ENCODE data around the gene CLINT1.

The CLINT1 gene

GRCh38 chr5:157870837-157871834 lies 12.2 kb upstream of the CLINT1 start:
- TF ChIP-seq YY1 (IDR thresholded peaks at IDR 0.05; ENCODE audit: low read depth) (no peak), TAF1 (IDR thresholded peaks at IDR 0.05; ENCODE audit: low read depth) (no peak), EGR1 (IDR thresholded peaks at IDR 0.05) (no peak), TCF12 (IDR thresholded peaks at IDR 0.05; ENCODE audit: low read depth) (no peak), MAX (IDR thresholded peaks at IDR 0.05) (no peak), NFIC (IDR thresholded peaks at IDR 0.05) (no peak; the same call in 1 of the 2 replicates), USF1 (IDR thresholded peaks at IDR 0.05) (no peak), ZBTB7A (IDR thresholded peaks at IDR 0.05; ENCODE audit: low read depth) (no peak), EP300 (IDR thresholded peaks at IDR 0.05; ENCODE audit: borderline replicate concordance) (no peak), TEAD4 (IDR thresholded peaks at IDR 0.05) (no peak)

- TF ChIP-seq EP300 (IDR thresholded peaks at IDR 0.05; ENCODE audit: borderline replicate concordance) (no peak), YY1 (IDR thresholded peaks at IDR 0.05; ENCODE audit: low read depth) (no peak), CREB1 (IDR thresholded peaks at IDR 0.05; ENCODE audit: low read depth) (no peak), ZBTB7A (IDR thresholded peaks at IDR 0.05; ENCODE audit: low read depth) (no peak), REST (IDR thresholded peaks at IDR 0.05; ENCODE audit: low read depth) (no peak), NFIC (IDR thresholded peaks at IDR 0.05) (no peak)
These were observed 8.9 kb upstream of the CLINT1 start for GRCh38 chr5:157867751-157868387.

- no peak for TF ChIP-seq FOXM1 (IDR thresholded peaks at IDR 0.05; ENCODE audit: borderline replicate concordance, low read depth)
- TF ChIP-seq TEAD4 (IDR thresholded peaks at IDR 0.05), result no peak
- TF ChIP-seq TAF1 (IDR thresholded peaks at IDR 0.05; ENCODE audit: low read depth), result no peak
- no peak for TF ChIP-seq REST (IDR thresholded peaks at IDR 0.05; ENCODE audit: low read depth)
- TF ChIP-seq RAD21 (IDR thresholded peaks at IDR 0.05; ENCODE audit: low read depth), result no peak
- no peak for TF ChIP-seq EGR1 (IDR thresholded peaks at IDR 0.05)
- TF ChIP-seq TCF12 (IDR thresholded peaks at IDR 0.05; ENCODE audit: low read depth), result no peak
- no peak for TF ChIP-seq EP300 (IDR thresholded peaks at IDR 0.05; ENCODE audit: borderline replicate concordance)
- TF ChIP-seq YY1 (IDR thresholded peaks at IDR 0.05; ENCODE audit: low read depth), result no peak
- TF ChIP-seq USF1 (IDR thresholded peaks at IDR 0.05), result no peak
- no peak for TF ChIP-seq NFIC (IDR thresholded peaks at IDR 0.05)
- no peak for TF ChIP-seq CREB1 (IDR thresholded peaks at IDR 0.05; ENCODE audit: low read depth)
These were observed 7.6 kb upstream of the CLINT1 start for GRCh38 chr5:157866536-157866935.

- no peak for TF ChIP-seq TCF12 (IDR thresholded peaks at IDR 0.05; ENCODE audit: low read depth)
- no peak for TF ChIP-seq ZBTB7A (IDR thresholded peaks at IDR 0.05; ENCODE audit: low read depth)
- no peak for TF ChIP-seq CREB1 (IDR thresholded peaks at IDR 0.05; ENCODE audit: low read depth)
- no peak for TF ChIP-seq RAD21 (IDR thresholded peaks at IDR 0.05; ENCODE audit: low read depth)
- no peak for TF ChIP-seq FOXM1 (IDR thresholded peaks at IDR 0.05; ENCODE audit: borderline replicate concordance, low read depth)
- TF ChIP-seq CEBPB (IDR thresholded peaks at IDR 0.05), result no peak
- no peak for TF ChIP-seq EP300 (IDR thresholded peaks at IDR 0.05; ENCODE audit: borderline replicate concordance)
- TF ChIP-seq MAX (IDR thresholded peaks at IDR 0.05), result no peak
- no peak for TF ChIP-seq TEAD4 (IDR thresholded peaks at IDR 0.05)
- no peak for TF ChIP-seq EGR1 (IDR thresholded peaks at IDR 0.05)
- TF ChIP-seq REST (IDR thresholded peaks at IDR 0.05; ENCODE audit: low read depth), result no peak
- no peak for TF ChIP-seq USF1 (IDR thresholded peaks at IDR 0.05)
- no peak for TF ChIP-seq TAF1 (IDR thresholded peaks at IDR 0.05; ENCODE audit: low read depth)
- no peak for TF ChIP-seq YY1 (IDR thresholded peaks at IDR 0.05; ENCODE audit: low read depth)
- no peak for TF ChIP-seq NFIC (IDR thresholded peaks at IDR 0.05)
These were observed 6.8 kb upstream of the CLINT1 start for GRCh38 chr5:157865781-157866180.
